AG09309 (cell line): ENCODE results near the gene PTCRA.
"Not testable (repeated sequence)": the region's sequence is repeated elsewhere in the genome, so short reads cannot be mapped to it uniquely, and the experiment has no call there.

Source experiments
- DNase-seq: peaks from one replicate; pipeline ENCODE4 v3.0.0-alpha.2; 2010; ENCODE audit warnings: low read depth
- H3K4me3 ChIP-seq: 2 replicates; pipeline ENCODE4 v1.5.1; 2011; ENCODE audit warnings: mild to moderate bottlenecking, low read depth, low read length, moderate library complexity; ENCODE audit not compliant: control insufficient read depth
- TF ChIP-seq, protein P1 (sequence below): IDR thresholded peaks from 2 replicates; pipeline ENCODE4 v1.5.1; 2011; ENCODE audit warnings: mild to moderate bottlenecking, low read depth, low read length, inconsistent platforms; ENCODE audit not compliant: insufficient read depth, control insufficient read depth; ENCODE audit errors: missing control alignments

Gene PTCRA

DNA sequence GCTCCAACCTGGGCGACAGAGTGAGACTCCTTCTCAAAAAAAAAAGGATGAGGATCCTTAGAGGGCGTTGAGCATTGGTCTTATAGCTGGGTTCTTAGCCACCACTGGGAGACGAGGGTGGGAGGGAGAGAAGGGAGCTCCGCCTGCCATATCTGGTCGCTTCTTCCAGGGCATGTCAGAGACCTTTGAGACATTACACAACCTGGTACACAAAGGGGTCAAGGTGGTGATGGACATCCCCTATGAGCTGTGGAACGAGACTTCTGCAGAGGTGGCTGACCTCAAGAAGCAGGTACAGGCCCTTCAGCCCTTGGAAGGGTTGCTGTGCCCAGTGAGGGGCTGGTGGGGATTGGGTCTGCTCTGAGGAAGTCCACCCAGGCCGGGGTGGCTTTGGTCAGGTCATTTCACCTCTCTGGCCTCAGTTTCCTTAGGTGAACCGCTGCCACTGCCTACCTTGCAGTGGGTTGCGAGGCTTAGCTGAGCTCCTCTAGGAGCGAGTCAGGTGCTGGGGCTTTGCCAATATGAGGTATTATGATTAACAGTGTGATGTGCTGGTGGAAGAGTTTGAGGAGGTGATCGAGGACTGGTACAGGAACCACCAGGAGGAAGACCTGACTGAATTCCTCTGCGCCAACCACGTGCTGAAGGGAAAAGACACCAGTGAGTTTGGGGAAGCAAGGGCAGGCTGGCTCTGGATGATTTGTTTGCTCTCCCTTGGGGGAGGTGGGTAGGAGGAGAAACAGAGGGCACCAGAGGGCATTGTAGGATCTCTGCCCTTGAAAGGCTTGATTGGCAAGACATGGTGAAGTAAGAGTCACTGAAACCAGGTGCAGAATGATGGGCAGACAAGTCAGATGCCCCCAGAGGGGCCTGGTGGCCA is 21.9 kb downstream of the PTCRA start:
- H3K4me3 ChIP-seq = no peak overlapping the region
- no peak for DNase-seq
- TF ChIP-seq, protein P1, sequence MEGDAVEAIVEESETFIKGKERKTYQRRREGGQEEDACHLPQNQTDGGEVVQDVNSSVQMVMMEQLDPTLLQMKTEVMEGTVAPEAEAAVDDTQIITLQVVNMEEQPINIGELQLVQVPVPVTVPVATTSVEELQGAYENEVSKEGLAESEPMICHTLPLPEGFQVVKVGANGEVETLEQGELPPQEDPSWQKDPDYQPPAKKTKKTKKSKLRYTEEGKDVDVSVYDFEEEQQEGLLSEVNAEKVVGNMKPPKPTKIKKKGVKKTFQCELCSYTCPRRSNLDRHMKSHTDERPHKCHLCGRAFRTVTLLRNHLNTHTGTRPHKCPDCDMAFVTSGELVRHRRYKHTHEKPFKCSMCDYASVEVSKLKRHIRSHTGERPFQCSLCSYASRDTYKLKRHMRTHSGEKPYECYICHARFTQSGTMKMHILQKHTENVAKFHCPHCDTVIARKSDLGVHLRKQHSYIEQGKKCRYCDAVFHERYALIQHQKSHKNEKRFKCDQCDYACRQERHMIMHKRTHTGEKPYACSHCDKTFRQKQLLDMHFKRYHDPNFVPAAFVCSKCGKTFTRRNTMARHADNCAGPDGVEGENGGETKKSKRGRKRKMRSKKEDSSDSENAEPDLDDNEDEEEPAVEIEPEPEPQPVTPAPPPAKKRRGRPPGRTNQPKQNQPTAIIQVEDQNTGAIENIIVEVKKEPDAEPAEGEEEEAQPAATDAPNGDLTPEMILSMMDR = no peak

DNA sequence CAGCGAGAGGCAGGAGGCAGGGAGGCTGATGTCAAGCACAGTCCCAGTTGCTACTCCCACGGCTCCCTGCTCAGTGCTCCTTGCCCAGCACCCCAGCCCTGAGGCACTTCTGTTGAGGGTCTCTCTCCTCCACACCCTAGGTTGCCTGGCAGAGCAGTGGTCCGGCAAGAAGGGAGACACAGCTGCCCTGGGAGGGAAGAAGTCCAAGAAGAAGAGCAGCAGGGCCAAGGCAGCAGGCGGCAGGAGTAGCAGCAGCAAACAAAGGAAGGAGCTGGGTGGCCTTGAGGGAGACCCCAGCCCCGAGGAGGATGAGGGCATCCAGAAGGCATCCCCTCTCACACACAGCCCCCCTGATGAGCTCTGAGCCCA is 22.6 kb downstream of the PTCRA start:
- DNase-seq = no peak
- no peak overlapping the region for H3K4me3 ChIP-seq
- TF ChIP-seq, protein P1 = no peak

DNA sequence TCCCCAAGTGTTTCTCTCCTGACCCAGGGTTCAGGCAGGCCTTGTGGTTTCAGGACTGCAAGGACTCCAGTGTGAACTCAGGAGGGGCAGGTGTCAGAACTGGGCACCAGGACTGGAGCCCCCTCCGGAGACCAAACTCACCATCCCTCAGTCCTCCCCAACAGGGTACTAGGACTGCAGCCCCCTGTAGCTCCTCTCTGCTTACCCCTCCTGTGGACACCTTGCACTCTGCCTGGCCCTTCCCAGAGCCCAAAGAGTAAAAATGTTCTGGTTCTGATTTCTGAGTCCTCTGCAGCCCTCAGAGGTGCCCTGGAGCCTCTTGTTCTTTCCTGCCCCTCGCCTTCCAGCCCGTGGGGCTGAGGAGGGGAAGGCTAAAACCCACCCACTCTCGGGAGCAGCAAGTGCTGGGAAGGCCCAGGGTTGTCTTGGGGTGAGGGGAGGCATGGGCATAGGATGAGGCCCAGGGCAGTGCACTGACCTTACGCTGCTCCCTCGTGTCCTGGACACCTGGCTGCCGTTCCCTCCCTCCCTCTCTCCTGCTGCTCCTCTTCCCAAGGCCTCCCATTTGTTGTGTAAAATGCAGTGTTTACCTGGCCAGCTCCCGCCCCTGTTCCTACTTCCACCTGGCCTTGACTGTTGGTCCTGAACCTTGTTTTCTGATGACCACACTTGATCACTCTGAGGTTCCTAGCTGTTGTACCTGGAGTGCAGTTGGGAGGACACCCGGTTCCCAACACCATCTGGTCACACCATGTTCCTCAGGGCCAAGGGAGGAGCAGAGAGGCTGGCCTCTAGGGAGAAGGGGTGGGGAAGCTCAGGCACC is 23.3 kb downstream of the PTCRA start:
- TF ChIP-seq, protein P1 = no peak
- no peak for DNase-seq
- no peak overlapping the region for H3K4me3 ChIP-seq

DNA sequence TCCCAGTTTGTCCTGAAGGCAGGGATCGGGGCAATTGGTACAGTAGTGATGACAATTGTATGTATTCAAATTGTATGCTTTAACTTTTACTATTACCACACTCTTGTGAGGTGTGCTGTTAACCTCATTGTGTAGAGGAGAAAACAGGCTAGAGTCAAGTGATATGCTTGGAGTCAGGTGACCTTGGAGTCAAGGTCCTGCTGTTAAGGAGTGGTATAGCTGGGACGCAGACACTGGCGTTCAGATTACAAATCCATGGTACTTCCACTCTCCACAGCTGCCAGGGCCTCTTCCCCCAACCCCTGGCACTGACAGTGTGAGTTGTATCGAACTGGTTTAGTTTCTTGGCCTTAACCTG is 23.9 kb downstream of the PTCRA start:
- DNase-seq = no peak
- TF ChIP-seq, protein P1 = no peak
- H3K4me3 ChIP-seq = no peak overlapping the region

DNA sequence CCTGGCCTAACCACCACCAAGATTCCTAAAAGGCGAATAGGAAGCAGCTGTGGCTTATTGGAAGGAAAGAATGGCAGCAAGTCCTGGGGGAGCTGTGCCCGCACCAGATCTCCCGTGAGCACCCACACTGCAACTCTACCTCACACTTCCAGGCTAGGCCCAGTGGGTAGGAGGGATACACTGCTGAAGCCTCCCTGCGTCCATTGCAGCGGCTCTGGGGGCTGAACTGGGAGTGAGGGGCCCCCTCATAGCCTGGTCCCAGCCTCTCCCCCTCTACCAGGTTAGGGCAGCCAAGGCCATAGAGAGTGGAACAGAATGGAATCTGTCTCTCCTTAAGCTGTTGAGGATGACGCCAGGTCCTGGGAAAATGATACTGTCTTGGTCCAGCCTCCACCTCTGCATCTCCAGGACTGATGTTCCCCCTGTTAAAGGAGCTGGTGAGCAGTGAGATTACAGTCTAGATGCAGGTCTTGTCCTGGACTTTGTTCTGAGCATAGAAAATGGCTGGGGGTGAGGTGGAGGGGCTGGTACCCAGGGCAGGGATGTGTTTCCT is 24.7 kb downstream of the PTCRA start:
- TF ChIP-seq, protein P1 = no peak
- no peak for DNase-seq
- H3K4me3 ChIP-seq = no peak overlapping the region

DNA sequence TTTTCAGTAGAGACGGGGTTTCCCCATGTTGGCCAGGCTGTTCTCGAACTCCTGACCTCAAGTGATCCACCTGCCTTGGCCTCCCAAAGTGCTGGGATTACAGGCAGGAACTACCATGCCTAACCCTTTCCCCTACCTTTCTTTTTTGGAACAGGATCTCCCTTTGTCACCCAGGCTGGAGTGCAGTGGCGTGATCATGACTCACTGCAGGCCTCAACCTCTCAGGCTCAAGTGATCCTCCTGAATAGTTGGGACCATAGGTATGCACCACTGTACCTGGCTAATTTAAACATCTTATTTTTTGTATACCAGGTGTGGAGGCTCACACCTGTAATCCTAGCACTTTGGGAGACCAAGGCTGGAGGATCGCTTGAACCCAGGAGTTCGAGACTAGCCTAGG is 25.5 kb downstream of the PTCRA start:
- DNase-seq, H3K4me3 ChIP-seq: not testable (repeated sequence)

DNA sequence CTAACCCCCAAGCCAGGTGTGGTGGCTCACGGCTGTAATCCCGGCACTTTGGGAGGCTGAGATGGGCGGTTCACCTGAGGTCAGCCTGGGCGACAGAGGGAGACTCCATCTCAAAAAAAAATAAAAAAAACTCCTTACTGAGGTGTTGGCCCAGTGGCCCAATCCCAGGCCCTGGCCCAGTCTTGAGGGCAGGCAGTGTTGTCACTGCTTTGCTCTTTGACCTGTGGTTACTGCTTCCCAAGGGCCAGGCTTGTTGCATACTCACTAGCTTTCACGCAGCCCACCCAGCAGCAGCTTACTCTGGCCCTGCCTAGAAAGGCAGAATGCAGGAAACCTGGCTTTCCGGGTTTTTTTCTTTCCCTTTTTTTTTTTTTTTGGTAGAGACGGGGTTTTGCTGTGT is 26.6 kb downstream of the PTCRA start:
- H3K4me3 ChIP-seq = no peak overlapping the region
- no peak for DNase-seq
- TF ChIP-seq, protein P1 = no peak
